Astrocyte (in vitro differentiated cells and primary cell): ENCODE results near the gene C1orf35.

Experiments used
- EZH2 ChIP-seq: IDR thresholded peaks from 2 replicates; pipeline ENCODE4 v1.6.1; 2012; ENCODE audit warnings: mild to moderate bottlenecking, low read length, inconsistent platforms; ENCODE audit not compliant: insufficient read depth
- TF ChIP-seq, protein P1 (sequence below): IDR thresholded peaks from 2 replicates; pipeline ENCODE4 v1.5.1; 2011; ENCODE audit warnings: low read depth, mild to moderate bottlenecking, inconsistent platforms, low read length, moderate library complexity; ENCODE audit not compliant: insufficient read depth

GRCh38 chr1:228064741-228065542 is 38.2 kb downstream of the C1orf35 start:
- no peak for TF ChIP-seq EZH2
- TF ChIP-seq, protein P1, sequence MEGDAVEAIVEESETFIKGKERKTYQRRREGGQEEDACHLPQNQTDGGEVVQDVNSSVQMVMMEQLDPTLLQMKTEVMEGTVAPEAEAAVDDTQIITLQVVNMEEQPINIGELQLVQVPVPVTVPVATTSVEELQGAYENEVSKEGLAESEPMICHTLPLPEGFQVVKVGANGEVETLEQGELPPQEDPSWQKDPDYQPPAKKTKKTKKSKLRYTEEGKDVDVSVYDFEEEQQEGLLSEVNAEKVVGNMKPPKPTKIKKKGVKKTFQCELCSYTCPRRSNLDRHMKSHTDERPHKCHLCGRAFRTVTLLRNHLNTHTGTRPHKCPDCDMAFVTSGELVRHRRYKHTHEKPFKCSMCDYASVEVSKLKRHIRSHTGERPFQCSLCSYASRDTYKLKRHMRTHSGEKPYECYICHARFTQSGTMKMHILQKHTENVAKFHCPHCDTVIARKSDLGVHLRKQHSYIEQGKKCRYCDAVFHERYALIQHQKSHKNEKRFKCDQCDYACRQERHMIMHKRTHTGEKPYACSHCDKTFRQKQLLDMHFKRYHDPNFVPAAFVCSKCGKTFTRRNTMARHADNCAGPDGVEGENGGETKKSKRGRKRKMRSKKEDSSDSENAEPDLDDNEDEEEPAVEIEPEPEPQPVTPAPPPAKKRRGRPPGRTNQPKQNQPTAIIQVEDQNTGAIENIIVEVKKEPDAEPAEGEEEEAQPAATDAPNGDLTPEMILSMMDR: no peak
